ENCODE measurements around the gene ZNF84.

Gene ZNF84

GRCh38 chr12:133080368-133081158 lies 43.3 kb downstream of the ZNF84 start, which contains the start of gene ZNF140:
ZNF140 (plus strand) TSS chr12:133080923; CDS start chr12:133081321, 398 bp downstream.
- peak within 1 kb of the TSS; percentile 63 for H3K4me3 ChIP-seq (ENCODE audit: low read length)
- no peak for TF ChIP-seq ZNF274 (IDR thresholded peaks at IDR 0.05; ENCODE audit: low read depth, low read length)

DNA sequence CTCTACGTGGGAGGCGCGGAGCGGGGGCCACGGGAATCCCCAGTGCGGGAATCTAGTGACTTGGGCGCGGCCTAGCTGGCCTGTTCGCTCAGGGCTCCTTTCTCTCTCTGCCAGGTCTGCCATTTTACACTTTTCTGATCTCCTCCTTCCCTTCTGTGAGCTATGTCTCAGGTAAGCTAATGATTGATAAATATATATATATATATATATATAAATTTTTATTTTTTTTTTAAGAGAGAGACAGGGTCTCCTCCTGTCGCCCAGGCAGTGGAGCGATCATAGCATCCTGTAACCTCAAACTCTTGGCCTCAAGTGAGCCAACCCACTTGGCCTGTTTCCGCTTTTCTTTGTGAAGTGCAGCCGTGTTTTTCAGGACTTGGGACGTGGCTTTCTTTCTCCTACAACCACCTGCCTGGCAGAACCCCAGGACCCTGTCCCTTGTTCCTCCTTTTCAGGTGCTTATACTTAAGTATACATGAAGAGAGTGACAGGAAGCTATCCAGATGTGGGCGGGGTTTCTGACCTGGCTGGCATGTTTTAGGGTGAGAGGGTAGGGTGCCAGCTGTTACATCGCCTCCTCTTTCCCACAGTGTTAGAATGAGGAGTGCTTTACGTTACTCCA lies 44.0 kb downstream of the ZNF84 start:
- H3K4me3 ChIP-seq (ENCODE audit: low read length): peak overlapping the region; percentile 63
- no peak for TF ChIP-seq ZNF274 (IDR thresholded peaks at IDR 0.05; ENCODE audit: low read depth, low read length)

- no peak overlapping the region for H3K4me3 ChIP-seq (ENCODE audit: low read length)
- TF ChIP-seq ZNF274 (IDR thresholded peaks at IDR 0.05; ENCODE audit: low read depth, low read length): no peak
Measured at GRCh38 chr12:133083345-133083744, 46.0 kb downstream of the ZNF84 start.

DNA sequence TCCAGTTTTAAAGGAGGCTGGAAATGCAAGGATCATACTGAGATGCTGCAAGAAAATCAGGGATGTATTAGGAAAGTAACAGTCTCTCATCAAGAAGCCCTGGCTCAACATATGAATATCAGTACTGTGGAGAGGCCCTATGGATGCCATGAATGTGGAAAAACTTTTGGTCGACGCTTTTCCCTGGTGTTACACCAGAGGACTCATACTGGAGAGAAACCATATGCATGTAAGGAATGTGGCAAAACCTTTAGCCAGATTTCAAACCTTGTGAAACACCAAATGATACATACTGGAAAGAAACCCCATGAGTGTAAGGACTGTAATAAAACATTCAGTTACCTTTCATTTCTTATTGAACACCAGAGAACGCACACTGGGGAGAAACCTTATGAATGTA lies 68.3 kb downstream of the ZNF84 start:
- TF ChIP-seq ZNF274 (IDR thresholded peaks at IDR 0.05; ENCODE audit: low read depth, low read length): no peak; the same call in 1 of the 2 replicates
- H3K4me3 ChIP-seq (ENCODE audit: low read length): no peak overlapping the region

DNA sequence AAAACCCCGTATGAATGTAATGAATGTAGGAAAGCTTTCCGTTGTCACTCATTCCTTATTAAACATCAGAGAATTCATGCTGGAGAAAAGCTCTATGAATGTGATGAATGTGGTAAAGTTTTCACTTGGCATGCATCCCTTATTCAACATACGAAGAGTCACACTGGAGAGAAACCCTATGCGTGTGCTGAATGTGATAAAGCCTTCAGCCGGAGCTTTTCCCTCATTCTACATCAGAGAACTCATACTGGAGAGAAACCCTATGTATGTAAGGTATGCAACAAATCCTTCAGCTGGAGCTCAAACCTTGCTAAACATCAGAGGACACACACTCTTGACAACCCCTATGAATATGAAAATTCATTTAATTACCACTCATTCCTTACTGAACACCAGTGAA lies 68.9 kb downstream of the ZNF84 start:
- TF ChIP-seq ZNF274 (IDR thresholded peaks at IDR 0.05; ENCODE audit: low read depth, low read length): peak; percentile 99
- H3K4me3 ChIP-seq (ENCODE audit: low read length): no peak overlapping the region

GRCh38 chr12:133107121-133107520 lies 69.8 kb downstream of the ZNF84 start:
- no peak for TF ChIP-seq ZNF274 (IDR thresholded peaks at IDR 0.05; ENCODE audit: low read depth, low read length)
- H3K4me3 ChIP-seq (ENCODE audit: low read length): no peak overlapping the region

DNA sequence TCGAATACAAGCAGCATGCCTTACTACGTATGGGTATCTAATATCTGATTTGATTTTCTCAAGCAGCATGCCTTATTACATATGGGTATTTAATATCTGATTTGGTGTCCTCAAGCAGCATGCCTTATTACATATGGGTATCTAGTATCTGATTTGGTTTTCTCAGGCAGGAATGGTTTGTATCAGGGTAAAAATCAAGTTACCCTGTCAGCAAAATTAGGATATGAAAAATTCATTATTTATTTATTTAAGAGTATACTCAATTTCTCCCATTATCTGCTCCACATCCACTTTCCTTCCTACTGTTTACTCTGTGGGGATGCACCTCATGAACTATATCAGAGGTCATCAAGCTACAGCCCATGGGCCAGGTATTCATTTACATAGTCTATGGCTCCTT lies 70.8 kb downstream of the ZNF84 start:
- H3K4me3 ChIP-seq (ENCODE audit: low read length): no peak overlapping the region
- no peak for TF ChIP-seq ZNF274 (IDR thresholded peaks at IDR 0.05; ENCODE audit: low read depth, low read length)
